Bone marrow (tissue), 2 donors: ENCODE results near the gene LBH.
A peak's percentile ranks its signal among the peaks of the same experiment; 100 is the strongest.

Experiments
- DNase-seq, 2 donors: peaks; one replicate each; lab custom pipeline; 2025; lab: John Stamatoyannopoulos, UW

LBH gene

DNA sequence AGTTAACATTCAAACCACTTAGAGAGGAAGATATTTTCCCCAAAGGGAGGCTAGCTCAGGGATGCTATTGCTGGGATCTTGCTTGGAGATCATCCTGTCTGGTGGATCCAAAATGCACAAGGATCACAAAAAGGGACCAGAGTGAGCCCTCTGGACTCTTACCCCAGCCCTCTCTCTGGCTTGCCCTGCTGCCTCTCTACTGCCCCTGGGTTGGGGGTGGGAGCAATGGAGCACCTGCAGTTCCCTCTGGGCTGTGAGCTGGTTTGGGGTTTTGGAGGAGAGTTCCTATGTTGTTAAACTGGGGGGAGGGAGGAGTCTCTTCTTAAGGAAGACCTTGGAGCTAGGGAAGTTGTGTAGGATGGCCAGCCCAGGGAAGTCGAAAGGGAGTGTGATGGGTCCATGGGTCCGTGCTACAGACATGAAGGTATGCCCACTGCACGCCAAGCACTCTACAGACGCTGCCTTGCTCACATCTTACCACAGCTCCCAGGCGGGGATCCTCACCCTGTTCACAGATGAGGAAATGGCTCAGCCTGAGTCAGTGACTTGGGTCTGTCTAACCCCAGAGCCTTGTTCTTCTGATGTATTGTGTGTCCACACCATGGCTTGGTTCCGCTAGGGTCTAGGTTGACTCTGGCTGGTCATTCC lies 3.8 kb downstream of the LBH start:
- DNase-seq = no peak

GRCh38 chr2:30235859-30236535 lies 4.7 kb downstream of the LBH start:
- no peak for DNase-seq

DNA sequence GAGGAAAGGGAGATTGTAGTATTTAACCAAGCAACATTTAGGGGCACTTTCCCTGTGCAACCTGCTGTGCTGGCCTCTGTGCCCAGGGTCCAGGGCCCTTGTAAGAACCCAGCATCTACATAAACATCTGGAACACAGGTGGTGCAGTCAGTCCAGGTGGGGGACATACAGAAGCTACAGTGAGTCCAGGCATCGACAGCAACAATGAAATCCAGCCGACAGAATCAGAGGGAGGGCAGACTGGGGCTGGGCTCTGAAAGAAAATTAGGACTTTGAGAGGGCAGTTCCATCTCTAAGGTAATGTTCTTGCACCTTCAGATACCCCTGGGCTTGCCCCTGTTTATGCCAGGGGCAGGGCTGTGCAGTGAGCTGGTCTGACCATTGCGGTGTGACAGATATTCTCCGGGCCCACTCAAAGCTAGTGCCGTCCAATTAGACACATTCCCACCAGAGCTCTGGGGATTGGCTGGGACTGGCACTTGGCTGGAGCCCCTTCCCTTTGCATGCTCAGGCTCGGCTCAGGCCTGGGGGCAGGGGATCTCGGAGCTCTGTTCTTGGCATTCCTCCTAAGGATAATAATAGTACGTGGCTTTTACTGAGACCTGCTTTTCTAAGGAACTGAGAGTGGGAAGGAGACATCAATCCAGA lies 5.4 kb downstream of the LBH start:
- DNase-seq = no peak

- no peak for DNase-seq
Measured at GRCh38 chr2:30237239-30237965, 6.1 kb downstream of the LBH start.

GRCh38 chr2:30237966-30238800 lies 6.8 kb downstream of the LBH start:
- DNase-seq = no peak

- DNase-seq = peak in 1 of 2 donors; percentile 11
Measured at GRCh38 chr2:30239308-30239985, 8.1 kb downstream of the LBH start.

GRCh38 chr2:30239986-30240752 lies 8.8 kb downstream of the LBH start:
- DNase-seq = no peak

DNA sequence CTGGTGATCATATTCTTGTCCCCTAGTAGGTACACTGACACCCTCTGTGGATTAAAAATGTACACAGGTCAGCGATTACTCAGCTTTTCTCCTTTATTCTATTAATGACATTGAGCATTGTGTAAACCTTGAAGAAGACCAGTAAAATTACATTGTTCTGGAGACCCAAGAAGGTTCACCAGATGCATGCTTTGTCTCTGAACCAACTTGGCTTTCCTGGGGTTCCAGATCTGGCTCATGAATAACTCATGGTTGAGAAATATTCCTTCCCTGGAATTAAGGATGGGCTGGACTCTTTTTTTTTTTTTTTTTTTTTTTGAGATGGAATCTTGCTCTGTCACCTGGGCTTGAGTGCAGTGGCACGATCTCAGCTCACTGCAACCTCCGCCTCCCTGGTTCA lies 11.9 kb downstream of the LBH start:
- DNase-seq = no peak

GRCh38 chr2:30245364-30245763 lies 14.0 kb downstream of the LBH start:
- DNase-seq = no peak

- DNase-seq = no peak
Measured at GRCh38 chr2:30248791-30249190, 17.5 kb downstream of the LBH start.

DNA sequence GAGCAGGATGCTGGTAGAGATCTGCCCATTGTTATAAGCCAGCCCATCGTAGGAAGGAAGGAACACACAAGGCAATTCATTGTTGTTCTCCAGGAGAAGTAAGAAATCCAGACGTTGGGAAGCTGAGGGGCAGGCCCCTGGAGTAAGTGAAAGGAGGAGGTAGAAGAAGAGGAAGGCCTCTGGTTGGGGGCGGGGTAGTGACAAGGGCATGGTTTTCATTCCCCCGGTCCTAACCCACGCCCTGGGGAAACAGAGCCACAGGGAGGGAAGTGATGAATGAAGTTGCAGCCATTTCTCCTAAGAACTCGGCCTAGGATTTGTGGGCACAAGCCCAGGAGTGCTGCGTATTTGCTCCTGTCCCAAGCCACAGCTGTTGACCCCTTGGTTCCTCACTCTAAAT lies 18.0 kb downstream of the LBH start:
- DNase-seq = no peak

DNA sequence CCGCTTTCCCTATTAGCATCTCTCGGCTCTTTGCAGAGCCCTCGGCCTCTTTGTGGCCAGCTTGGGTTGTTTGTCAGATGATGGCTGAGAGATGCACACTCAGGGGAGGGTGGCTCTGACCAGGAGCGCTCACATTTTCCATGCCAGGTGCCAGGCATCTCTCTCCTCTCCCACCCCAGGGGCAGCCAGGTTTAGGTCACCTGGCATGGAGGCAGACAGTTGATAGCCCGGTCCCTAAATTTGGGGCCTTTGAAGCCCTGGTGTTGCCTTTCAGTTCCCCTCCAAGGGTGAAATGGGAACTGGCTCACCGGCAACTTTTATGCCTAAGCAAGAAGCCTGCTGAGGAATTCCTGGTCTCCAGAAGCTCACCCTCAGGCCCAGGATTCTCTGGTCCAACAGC lies 19.1 kb downstream of the LBH start:
- DNase-seq = no peak

- DNase-seq = no peak
Measured at GRCh38 chr2:30252723-30253701, 21.7 kb downstream of the LBH start.

- no peak for DNase-seq
Measured at GRCh38 chr2:30253873-30254684, 22.7 kb downstream of the LBH start.

DNA sequence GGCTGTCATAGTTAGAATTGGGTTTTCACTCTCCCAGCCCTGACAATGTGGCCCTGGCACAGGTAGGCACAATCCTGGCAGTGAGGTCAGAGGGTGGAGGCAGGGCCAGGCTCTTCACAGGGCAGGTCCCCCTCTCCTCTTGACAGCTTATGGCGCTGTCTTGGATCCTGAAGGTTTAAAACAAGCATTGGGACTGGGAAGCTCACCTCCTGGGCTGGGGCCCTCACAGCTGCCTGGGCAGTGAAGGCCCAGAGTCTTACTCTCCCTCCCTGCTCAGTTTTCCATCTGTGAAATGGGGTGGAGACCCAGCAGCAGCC lies 23.3 kb downstream of the LBH start:
- no peak for DNase-seq

- no peak for DNase-seq
Measured at GRCh38 chr2:30255026-30255425, 23.7 kb downstream of the LBH start.

GRCh38 chr2:30255466-30256408 lies 24.4 kb downstream of the LBH start:
- DNase-seq = no peak
